HG03575 (cell line): ENCODE measurements around the gene CNOT6.
"Not testable (repeated sequence)": the region's sequence is repeated elsewhere in the genome, so short reads cannot be mapped to it uniquely, and the experiment has no call there.

Source experiments
- ATAC-seq: cut with Tn5 transposase; IDR thresholded peaks from one replicate; pipeline ENCODE4 v1.9.1; 2021; ENCODE audit not compliant: unreplicated experiment, insufficient number of reproducible peaks, low FRiP score; ENCODE audit errors: extremely low read depth

CNOT6 gene

GRCh38 chr5:180469866-180470265, 24.3 kb upstream of the CNOT6 start:
- no peak for ATAC-seq

- no peak for ATAC-seq
Observed at GRCh38 chr5:180470361-180470760, 23.8 kb upstream of the CNOT6 start.

- ATAC-seq = no peak
Observed at GRCh38 chr5:180470966-180471582, 23.1 kb upstream of the CNOT6 start.

DNA sequence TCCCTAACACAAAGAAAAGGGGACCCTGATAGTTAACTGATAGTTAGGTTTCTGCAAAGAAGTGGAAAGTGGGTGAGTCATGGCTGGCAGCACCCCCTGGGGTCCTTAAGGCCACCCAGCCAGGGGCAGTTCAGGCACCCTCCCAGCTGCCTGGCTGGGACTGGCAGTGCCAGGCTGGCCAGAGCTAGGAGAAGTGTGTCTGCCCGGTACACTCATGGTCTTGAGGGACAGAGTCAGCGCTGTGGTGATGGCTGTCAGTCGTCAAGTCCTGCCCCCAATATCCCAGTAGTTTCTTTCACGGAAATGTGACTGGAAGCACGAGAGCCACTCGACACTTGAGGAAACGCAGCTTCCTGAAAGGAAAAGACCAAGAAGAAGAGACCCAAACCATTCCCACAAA, 22.3 kb upstream of the CNOT6 start:
- no peak for ATAC-seq

- ATAC-seq = no peak
Observed at GRCh38 chr5:180472269-180472668, 21.9 kb upstream of the CNOT6 start.

- ATAC-seq = not testable (repeated sequence)
Observed at GRCh38 chr5:180473386-180473785, 20.8 kb upstream of the CNOT6 start.

DNA sequence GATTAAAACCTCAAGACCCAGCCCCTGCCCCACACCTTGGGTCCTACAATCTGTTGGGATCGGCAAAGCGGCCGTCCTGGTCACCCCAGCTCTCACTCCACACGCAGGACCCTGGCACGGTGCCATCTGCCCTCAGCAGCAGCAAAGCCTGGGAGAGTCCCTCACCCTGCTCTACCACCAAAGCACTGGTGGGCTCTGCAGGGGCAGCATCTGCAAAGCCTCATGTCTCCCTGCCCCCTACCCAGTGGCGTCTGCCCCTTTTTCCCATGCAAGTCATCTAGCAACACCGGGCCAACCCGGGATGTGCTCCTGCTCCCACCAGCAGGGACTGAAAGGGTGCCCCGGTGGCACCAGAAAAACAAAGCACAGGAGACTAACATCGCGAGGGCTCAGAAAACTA, 19.6 kb upstream of the CNOT6 start:
- ATAC-seq = no peak

DNA sequence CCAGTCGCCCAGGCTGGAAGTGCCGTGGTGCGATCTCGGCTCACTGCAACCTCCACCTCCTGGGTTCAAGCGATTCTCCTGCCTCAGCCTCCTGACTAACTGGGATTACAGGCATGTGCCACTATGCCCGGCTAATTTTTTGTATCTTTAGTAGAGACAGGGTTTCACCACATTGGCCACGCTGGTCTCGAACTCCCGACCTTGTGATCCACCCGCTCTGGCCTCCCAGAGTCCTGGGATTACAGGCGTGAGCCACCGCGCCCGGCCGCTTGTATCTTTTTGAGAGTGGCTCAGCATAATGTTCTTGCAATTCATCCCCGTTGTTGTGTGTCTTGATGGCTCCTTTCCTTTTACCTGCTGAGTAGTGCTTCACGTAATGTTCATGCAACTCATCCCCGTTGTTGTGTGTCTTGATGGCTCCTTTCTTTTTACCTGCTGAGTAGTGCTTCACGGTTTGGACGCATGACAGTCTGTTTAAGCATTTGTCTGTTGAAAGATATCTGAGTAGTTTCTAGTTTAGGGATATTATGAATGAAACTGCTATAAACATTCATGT, 18.1 kb upstream of the CNOT6 start:
- ATAC-seq = not testable (repeated sequence)

DNA sequence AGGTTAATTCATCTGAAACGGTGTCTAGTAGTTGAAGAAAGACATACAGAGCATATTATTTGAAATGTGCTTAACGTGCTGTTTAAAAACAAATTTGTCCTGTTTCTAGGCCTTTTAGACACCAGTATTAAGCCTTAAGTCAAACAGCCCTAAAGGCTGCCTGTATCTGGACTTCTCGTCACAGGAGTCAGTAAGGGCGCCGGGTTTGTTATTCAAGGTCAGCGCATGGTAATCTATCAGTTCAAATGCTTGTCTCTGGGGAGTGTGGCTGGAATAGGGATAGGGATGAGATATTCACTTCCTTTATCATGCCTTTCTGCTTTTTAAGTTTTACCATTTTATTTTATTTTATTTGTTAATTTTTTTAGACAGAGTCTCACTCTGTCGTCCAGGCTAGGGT, 9.4 kb upstream of the CNOT6 start:
- ATAC-seq = no peak

- ATAC-seq = no peak
Observed at GRCh38 chr5:180486636-180487149, 7.5 kb upstream of the CNOT6 start.

- no peak for ATAC-seq
Observed at GRCh38 chr5:180487556-180487955, 6.6 kb upstream of the CNOT6 start.

- ATAC-seq = no peak
Observed at GRCh38 chr5:180491496-180491895, 2.7 kb upstream of the CNOT6 start.

DNA sequence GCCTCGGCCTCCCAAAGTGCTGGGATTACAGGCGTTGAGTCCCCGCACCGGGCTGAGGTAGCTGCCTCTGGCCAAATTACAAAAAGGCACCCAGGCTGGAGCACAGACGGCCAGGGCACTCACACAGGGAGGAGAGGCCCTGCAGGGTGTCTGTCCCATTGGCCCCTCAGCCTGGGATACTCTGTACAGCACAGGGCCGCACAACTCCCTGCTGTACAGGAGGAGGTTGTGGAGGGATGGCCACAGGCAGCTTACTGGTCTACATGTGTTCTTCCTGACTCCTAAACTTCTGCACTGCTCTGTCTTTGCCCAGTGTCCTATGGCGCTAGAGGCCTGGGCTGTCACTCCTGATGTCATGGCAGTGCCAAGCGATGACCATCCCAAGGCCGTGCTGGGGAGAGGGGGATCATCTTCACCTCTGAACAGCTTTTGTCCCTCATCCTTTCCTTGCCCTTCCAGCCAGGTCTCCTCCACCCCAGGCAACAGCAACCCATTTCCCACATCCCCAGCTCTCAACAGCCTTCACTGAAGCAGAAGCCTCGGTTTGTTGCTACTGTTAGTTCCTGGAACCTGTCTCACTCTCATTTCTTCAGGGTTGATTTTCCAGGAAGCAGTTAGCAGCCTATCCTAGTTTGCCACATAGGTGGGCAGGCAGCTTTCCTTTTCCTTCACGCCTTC, 1.8 kb upstream of the CNOT6 start:
- ATAC-seq = no peak

GRCh38 chr5:180494510-180495181, 467 bp downstream of the CNOT6 start:
- ATAC-seq = peak; percentile 20

DNA sequence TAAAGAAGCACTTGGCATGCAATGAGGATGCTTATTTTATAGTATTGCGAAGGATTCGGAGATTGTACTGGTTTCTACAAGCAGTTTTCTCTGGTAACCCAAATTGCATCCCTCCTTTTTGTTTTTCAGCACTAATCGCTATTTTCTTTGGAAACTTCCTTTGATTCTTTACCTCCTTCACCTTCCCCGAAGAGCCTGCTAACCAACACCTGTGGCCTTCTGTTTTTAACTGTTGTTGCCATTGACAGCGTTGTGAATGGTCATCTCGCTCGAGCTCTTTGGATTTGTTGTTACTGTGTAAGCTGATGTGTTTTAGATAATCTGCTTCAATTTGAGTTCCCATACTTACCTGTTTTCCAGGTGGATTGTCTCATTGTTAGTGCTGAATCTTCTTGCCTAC, 1.1 kb downstream of the CNOT6 start:
- ATAC-seq = no peak

DNA sequence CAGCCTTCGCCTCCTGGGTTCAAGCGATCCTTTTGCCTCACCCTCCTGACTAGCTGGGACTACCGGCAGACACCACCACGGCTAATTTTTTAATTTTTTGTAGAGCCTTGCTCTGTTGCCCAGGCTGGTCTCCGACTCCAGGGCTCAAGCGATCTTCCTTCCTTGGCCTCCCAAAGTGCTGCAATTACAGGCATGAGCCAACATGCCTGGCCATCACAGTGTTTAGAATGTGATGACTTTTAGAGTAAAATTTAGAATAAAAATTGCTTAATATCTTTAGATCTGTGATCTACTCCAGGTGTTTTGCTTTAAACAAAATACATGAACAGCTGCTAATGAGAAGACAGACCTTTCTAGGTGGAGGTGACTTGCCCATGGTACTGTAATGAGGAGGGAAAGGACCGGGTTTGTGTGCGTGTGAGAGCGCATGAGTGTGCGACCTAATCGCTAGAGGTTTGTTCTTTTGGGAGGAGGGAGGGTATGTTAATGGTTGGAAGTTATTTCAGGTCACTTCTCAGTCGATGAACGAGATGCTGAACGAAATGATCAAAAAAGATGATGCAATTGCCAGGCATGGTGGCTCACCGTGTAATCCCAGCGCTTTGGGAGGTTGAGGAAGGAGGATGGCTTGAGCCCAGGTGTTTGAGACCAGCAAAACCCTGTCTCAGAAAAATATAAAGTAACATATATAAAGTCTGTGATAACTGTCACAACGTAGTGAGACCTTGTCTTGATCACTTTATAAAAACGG, 2.0 kb downstream of the CNOT6 start:
- ATAC-seq = no peak

GRCh38 chr5:180496806-180497205, 2.6 kb downstream of the CNOT6 start:
- ATAC-seq = not testable (repeated sequence)

DNA sequence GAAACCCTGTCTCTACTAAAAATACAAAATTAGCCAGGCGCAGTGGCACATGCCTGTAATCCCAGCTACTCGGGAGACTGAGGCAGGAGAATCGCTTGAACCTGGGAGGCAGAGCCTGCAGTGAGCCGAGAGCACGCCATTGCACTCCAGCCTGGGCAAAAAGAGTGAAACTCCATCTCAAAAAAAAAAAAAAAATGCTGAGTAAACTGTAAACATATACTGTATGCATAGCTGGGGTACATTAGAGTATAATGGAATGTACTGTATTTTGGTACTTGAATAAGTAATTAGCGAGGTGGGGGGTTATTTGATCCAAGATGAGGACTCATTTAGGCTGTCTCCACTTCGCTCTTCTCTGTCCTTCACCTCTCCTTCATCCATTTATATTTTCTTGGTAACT, 3.7 kb downstream of the CNOT6 start:
- not testable (repeated sequence) for ATAC-seq

DNA sequence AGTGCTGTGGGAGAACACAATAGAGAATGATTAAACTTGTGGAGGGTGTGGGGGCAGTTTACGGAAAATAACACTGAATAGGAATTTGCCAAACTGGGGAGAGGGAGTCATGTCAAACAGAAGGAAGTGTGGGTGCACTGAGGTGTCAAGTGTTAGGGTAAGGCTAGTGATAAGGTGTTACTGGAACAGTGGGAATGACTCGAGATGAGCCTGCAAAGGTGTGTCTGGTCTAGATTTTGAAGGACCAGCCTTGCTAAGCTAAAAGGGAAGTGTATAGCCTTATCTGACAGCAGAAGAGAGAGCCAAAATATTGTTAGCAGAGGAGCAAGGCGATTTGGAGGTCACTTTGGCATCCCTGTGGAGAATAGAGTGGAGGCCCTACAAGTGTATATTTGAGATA, 4.2 kb downstream of the CNOT6 start:
- no peak for ATAC-seq
